Endothelial cell of umbilical vein (primary cell): ENCODE measurements around the gene CCDC184. TPM values are rescaled to one million over a fixed set of nuclear protein-coding genes. Genes with fewer than 3 reads are reported as not detected.

Source experiments
- BruUV-seq: library from RNA; stranded (reverse); fragments of 400-500 nt; replicated peaks from 2 replicates; lab custom pipeline; 2021; lab: Mats Ljungman, UMichigan
- CTCF ChIA-PET: fragments of 300-600, 350-600 bp; sonication (Branson Sonifier 250); formaldehyde crosslinking; loops from one replicate; lab custom pipeline; 2021; ENCODE audit warnings: antibody characterized with exemption, inconsistent platforms; lab: Charles Lee
- POLR2A ChIA-PET: fragments of 300-600, 350-600 bp; sonication (Branson Sonifier 250); formaldehyde crosslinking; loops from one replicate; lab custom pipeline; 2021; ENCODE audit warnings: antibody characterized with exemption, inconsistent platforms; lab: Charles Lee
- DNase-seq: peaks from one replicate; pipeline ENCODE4 v3.0.0-alpha.2; 2011; ENCODE audit warnings: low read depth, low spot score
- FAIRE-seq: peaks from 2 replicates; lab custom pipeline; 2011; peaks lifted over from hg19 to GRCh38; lab: Jason Lieb, UNC
- H2AFZ ChIP-seq: 2 replicates; pipeline ENCODE4 v1.6.0; 2012; ENCODE audit warnings: low read depth, low read length, control low read depth, inconsistent platforms
- H3K27ac ChIP-seq: 2 replicates; pipeline ENCODE4 v1.5.1; 2011; ENCODE audit warnings: low read depth, mild to moderate bottlenecking, control low read depth, low read length, moderate library complexity; ENCODE audit not compliant: insufficient read depth
- H3K27me3 ChIP-seq, 2 experiments: 2 replicates each; pipeline versions ENCODE4 v1.6.0 to v1.6.1; 2011; ENCODE audit warnings: low read length in 2 of 2, mixed read lengths in 1 of 2; ENCODE audit not compliant: control insufficient read depth in 2 of 2, insufficient read depth in 2 of 2
- H3K36me3 ChIP-seq, 2 experiments: 2 replicates in 1 of 2; 3 replicates in 1 of 2; pipeline ENCODE4 v1.5.1; 2011; ENCODE audit warnings: low read length in 2 of 2, mild to moderate bottlenecking in 1 of 2, moderate library complexity in 1 of 2; ENCODE audit not compliant: control insufficient read depth in 2 of 2, insufficient read depth in 2 of 2; ENCODE audit errors: extremely low read depth in 1 of 2
- H3K4me1 ChIP-seq: 3 replicates; pipeline ENCODE4 v1.5.1; 2011; ENCODE audit warnings: mild to moderate bottlenecking, low read length; ENCODE audit not compliant: control insufficient read depth, insufficient read depth; ENCODE audit errors: extremely low read depth
- H3K4me2 ChIP-seq: 2 replicates; pipeline ENCODE4 v1.6.1; 2011; ENCODE audit warnings: low read length, control low read depth, mixed read lengths; ENCODE audit not compliant: insufficient read depth
- H3K4me3 ChIP-seq, 3 experiments: fragments of 200-600 bp in 1 of 3; sonication (generic), shearing (Covaris generic) in 1 of 3; replicated peaks in 1 of 3; 2 replicates each; pipeline ENCODE4 v1.5.1; 2011 to 2016; ENCODE audit warnings: control low read depth in 3 of 3, low read length in 3 of 3, mild to moderate bottlenecking in 2 of 3, inconsistent platforms in 1 of 3, low read depth in 1 of 3, moderate library complexity in 1 of 3; ENCODE audit not compliant: insufficient read depth in 1 of 3
- H3K79me2 ChIP-seq: 2 replicates; pipeline ENCODE4 v1.6.0; 2012; ENCODE audit warnings: low read length, inconsistent platforms; ENCODE audit not compliant: control insufficient read depth, insufficient read depth
- H3K9ac ChIP-seq: replicated peaks from 2 replicates; pipeline ENCODE3; 2011; ENCODE audit warnings: low read length, control low read depth; ENCODE audit not compliant: insufficient read depth; ENCODE audit errors: extremely low read depth
- H3K9me1 ChIP-seq: replicated peaks from 3 replicates; pipeline ENCODE4 v1.6.0; 2011; ENCODE audit warnings: mild to moderate bottlenecking, low read length; ENCODE audit not compliant: control insufficient read depth, insufficient read depth; ENCODE audit errors: extremely low read depth
- H3K9me3 ChIP-seq: replicated peaks from 2 replicates; pipeline ENCODE4 v1.5.1; 2012; ENCODE audit warnings: low read length, inconsistent platforms; ENCODE audit not compliant: control insufficient read depth, insufficient read depth
- H4K20me1 ChIP-seq: replicated peaks from 2 replicates; pipeline ENCODE3; 2011; ENCODE audit warnings: mild to moderate bottlenecking, low read length; ENCODE audit not compliant: control insufficient read depth, insufficient read depth; ENCODE audit errors: extremely low read depth
- EZH2 ChIP-seq: IDR thresholded peaks from 2 replicates; pipeline ENCODE4 v1.6.1; 2012; ENCODE audit warnings: borderline replicate concordance, low read depth, mild to moderate bottlenecking, moderate library complexity, low read length, inconsistent platforms; ENCODE audit not compliant: severe bottlenecking
- FOS ChIP-seq: IDR thresholded peaks from 2 replicates; pipeline ENCODE4 v1.6.1; 2011; ENCODE audit warnings: mild to moderate bottlenecking, low read length, moderate library complexity, borderline replicate concordance; ENCODE audit not compliant: insufficient read depth
- GATA2 ChIP-seq: IDR thresholded peaks from 2 replicates; pipeline ENCODE4 v1.7.0; 2011; ENCODE audit warnings: low read depth, mild to moderate bottlenecking, moderate library complexity, mixed read lengths, low read length; ENCODE audit not compliant: insufficient read length, insufficient read depth
- JUN ChIP-seq: IDR thresholded peaks from 2 replicates; pipeline ENCODE4 v1.6.1; 2011; ENCODE audit warnings: borderline replicate concordance, low read depth; ENCODE audit not compliant: insufficient read length, insufficient read depth
- MYC ChIP-seq: IDR thresholded peaks from one replicate; pipeline ENCODE4 v1.6.1; 2011; ENCODE audit warnings: mild to moderate bottlenecking, low read depth, low read length
- POLR2A ChIP-seq: IDR thresholded peaks from 2 replicates; pipeline ENCODE4 v1.6.1; 2012; ENCODE audit warnings: low read depth, mild to moderate bottlenecking, control low read depth, low read length
- POLR2AphosphoS5 ChIP-seq: IDR thresholded peaks from 2 replicates; pipeline ENCODE4 v1.6.1; 2012; ENCODE audit warnings: low read depth, mild to moderate bottlenecking, control low read depth, low read length, moderate library complexity; ENCODE audit not compliant: insufficient read depth
- dilution Hi-C: fragments of 300-500 bp; cut with MboI; formaldehyde crosslinking; loops from one replicate; pipeline ENCODE4 v1.15.0; 2019; ENCODE audit warnings: low sequenced_read_pairs; ENCODE audit not compliant: extremely low pct_ligation_motif_present
- intact Hi-C: fragments of 100-400 bp; cut with micrococcal nuclease; formaldehyde crosslinking; loops from one replicate; pipeline ENCODE4 v1.10.0; 2022
- polyA plus RNA-seq, 4 experiments: library from polyadenylated mRNA; depleted of rRNA in 3 of 4; stranded (reverse) in 3 of 4; unstranded in 1 of 4; fragments of >200 nt; gene quantifications; 2 replicates each; pipeline versions ENCODE4 v1.2.1 to v1.2.3, GENCODE V29; 2011 to 2012; ENCODE audit warnings: missing spikeins in 1 of 4
- total RNA-seq: library from RNA; stranded (reverse); gene quantifications from 2 replicates; pipeline ENCODE4 v1.2.3, GENCODE V29; 2021
- TF ChIP-seq, protein P1 (sequence below), 2 donors: IDR thresholded peaks; 1 replicate in 1 of 2; 2 replicates in 1 of 2; pipeline ENCODE4 v1.5.1; 2011; ENCODE audit warnings: low read length in 2 of 2, mild to moderate bottlenecking in 2 of 2, moderate library complexity in 2 of 2, control low read depth in 1 of 2, inconsistent platforms in 1 of 2, low read depth in 1 of 2; ENCODE audit not compliant: insufficient read depth in 1 of 2; ENCODE audit errors: extremely low read depth in 1 of 2
- TF ChIP-seq, protein P2 (sequence below): IDR thresholded peaks from 2 replicates; pipeline ENCODE4 v1.6.1; 2011; ENCODE audit not compliant: insufficient read depth, insufficient read length

Gene CCDC184
- total and polyA plus RNA-seq, 2 donors (not counting 3 experiments of a cell fraction or from before 2014, with no cell fraction given), result 0.18 to 0.39 TPM

DNA sequence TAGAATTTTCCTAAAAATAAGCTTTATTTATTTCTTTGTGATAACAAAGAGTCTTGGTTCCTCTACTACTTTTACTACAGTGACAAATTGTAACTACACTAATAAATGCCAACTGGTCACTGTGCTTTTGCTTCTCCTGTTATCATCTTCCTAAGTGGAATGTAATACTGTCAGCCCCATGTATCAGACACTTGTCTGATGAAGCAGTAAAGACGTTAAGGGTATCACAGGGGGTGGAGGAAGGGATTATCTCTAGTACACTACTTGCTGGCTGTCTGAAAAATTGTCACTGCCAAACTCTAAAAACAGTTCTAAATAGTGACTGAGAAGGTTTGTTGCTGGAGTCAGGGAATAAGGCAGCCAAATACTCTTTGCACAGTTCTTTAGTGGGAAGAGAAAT is 37.5 kb upstream of the CCDC184 start:
- Histone ChIP-seq H3K27me3 (no peaks in the 10 kb centered on the region), H4K20me1 (peaks cover 2% of the 10 kb centered on the region), H3K27ac (no peak overlapping the region), H3K79me2 (no peaks in the 10 kb centered on the region), H3K4me2 (no peak overlapping the region), H3K9ac (no peak overlapping the region), H3K9me1 (no peaks in the 10 kb centered on the region), H3K4me1 (no peaks in the 10 kb centered on the region), H2AFZ (no peak overlapping the region), H3K9me3 (no peaks in the 10 kb centered on the region), H3K36me3 (peaks cover 21 to 22% of the 10 kb centered on the region in 2 experiments), H3K4me3 (no peak overlapping the region)
- dilution Hi-C loops (no loop called here), intact Hi-C loops (no loop called here)
- no TSS peak for BruUV-seq
- POLR2A ChIA-PET, result no interaction called here
- CTCF ChIA-PET, result interaction anchor here (1.3 kb wide), 1 partner anchor 472 kb away, joined by 4 read pairs; no protein-coding TSS in a partner anchor
- TF ChIP-seq, protein P1, sequence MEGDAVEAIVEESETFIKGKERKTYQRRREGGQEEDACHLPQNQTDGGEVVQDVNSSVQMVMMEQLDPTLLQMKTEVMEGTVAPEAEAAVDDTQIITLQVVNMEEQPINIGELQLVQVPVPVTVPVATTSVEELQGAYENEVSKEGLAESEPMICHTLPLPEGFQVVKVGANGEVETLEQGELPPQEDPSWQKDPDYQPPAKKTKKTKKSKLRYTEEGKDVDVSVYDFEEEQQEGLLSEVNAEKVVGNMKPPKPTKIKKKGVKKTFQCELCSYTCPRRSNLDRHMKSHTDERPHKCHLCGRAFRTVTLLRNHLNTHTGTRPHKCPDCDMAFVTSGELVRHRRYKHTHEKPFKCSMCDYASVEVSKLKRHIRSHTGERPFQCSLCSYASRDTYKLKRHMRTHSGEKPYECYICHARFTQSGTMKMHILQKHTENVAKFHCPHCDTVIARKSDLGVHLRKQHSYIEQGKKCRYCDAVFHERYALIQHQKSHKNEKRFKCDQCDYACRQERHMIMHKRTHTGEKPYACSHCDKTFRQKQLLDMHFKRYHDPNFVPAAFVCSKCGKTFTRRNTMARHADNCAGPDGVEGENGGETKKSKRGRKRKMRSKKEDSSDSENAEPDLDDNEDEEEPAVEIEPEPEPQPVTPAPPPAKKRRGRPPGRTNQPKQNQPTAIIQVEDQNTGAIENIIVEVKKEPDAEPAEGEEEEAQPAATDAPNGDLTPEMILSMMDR (IDR thresholded peaks at IDR 0.05; ENCODE audit: extremely low read depth in 1 of 2, insufficient read depth in 1 of 2, low read depth in 1 of 2, low read length in 2 of 2), result no peak
- TF ChIP-seq POLR2AphosphoS5 (no peak), POLR2A (no peak), EZH2 (no peak), JUN (no peak), MYC (no peak), GATA2 (no peak), FOS (no peak)
- TF ChIP-seq, protein P2, sequence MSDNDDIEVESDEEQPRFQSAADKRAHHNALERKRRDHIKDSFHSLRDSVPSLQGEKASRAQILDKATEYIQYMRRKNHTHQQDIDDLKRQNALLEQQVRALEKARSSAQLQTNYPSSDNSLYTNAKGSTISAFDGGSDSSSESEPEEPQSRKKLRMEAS, result no peak
- DNase-seq, result no peak
- FAIRE-seq, result no peak
